GDM1 (cell line): ENCODE data around the gene ARHGEF7.

Experiments
- DNase-seq: peaks from one replicate; lab custom pipeline; 2025; lab: John Stamatoyannopoulos, UW

ARHGEF7 gene

GRCh38 chr13:111110054-111110453, 5.1 kb upstream of the ARHGEF7 start:
- DNase-seq, result no peak

- no peak for DNase-seq
Measured at GRCh38 chr13:111111376-111111937, 3.7 kb upstream of the ARHGEF7 start.

GRCh38 chr13:111112196-111112595, 2.9 kb upstream of the ARHGEF7 start:
- no peak for DNase-seq

- DNase-seq, result no peak
Measured at GRCh38 chr13:111114362-111115060, 599 bp upstream of the ARHGEF7 start.

GRCh38 chr13:111115965-111116521, 933 bp downstream of the ARHGEF7 start:
- no peak for DNase-seq

GRCh38 chr13:111116856-111117255, 1.7 kb downstream of the ARHGEF7 start:
- no peak for DNase-seq

- no peak for DNase-seq
Measured at GRCh38 chr13:111117289-111117688, 2.2 kb downstream of the ARHGEF7 start.

- no peak for DNase-seq
Measured at GRCh38 chr13:111117961-111118360, 2.9 kb downstream of the ARHGEF7 start.

GRCh38 chr13:111118898-111119607, 3.9 kb downstream of the ARHGEF7 start:
- DNase-seq, result no peak

- DNase-seq, result no peak
Measured at GRCh38 chr13:111119966-111120365, 4.9 kb downstream of the ARHGEF7 start.

GRCh38 chr13:111120422-111120821, 5.3 kb downstream of the ARHGEF7 start:
- no peak for DNase-seq

GRCh38 chr13:111120913-111121312, 5.8 kb downstream of the ARHGEF7 start:
- no peak for DNase-seq

- DNase-seq, result no peak
Measured at GRCh38 chr13:111121506-111121905, 6.4 kb downstream of the ARHGEF7 start.

GRCh38 chr13:111122056-111122455, 6.9 kb downstream of the ARHGEF7 start:
- no peak for DNase-seq

GRCh38 chr13:111122631-111123030, 7.5 kb downstream of the ARHGEF7 start:
- no peak for DNase-seq

- DNase-seq, result no peak
Measured at GRCh38 chr13:111123221-111123620, 8.1 kb downstream of the ARHGEF7 start.

GRCh38 chr13:111123649-111124048, 8.5 kb downstream of the ARHGEF7 start:
- no peak for DNase-seq

GRCh38 chr13:111126509-111126908, 11.4 kb downstream of the ARHGEF7 start:
- no peak for DNase-seq

GRCh38 chr13:111129465-111130115, 14.5 kb downstream of the ARHGEF7 start:
- DNase-seq, result no peak

- no peak for DNase-seq
Measured at GRCh38 chr13:111130116-111130508, 15.0 kb downstream of the ARHGEF7 start.

GRCh38 chr13:111131048-111131447, 15.9 kb downstream of the ARHGEF7 start:
- DNase-seq, result no peak

GRCh38 chr13:111131611-111132010, 16.5 kb downstream of the ARHGEF7 start:
- DNase-seq, result no peak
